HepG2 (cell line): ENCODE results near the gene MTRFR. TPM values are rescaled to one million over a fixed set of nuclear protein-coding genes. Genes with fewer than 3 reads are reported as not detected.

Experiments used
- ATF1 ChIP-seq: IDR thresholded peaks from 2 replicates; pipeline ENCODE4 v1.6.1; 2016; ENCODE audit warnings: mild to moderate bottlenecking, control low read depth
- BCL3 ChIP-seq: sonication (generic); formaldehyde crosslinking; IDR thresholded peaks from 2 replicates; pipeline ENCODE4 v1.5.1; 2020; ENCODE audit warnings: mild to moderate bottlenecking, missing genetic modification reagents, moderate library complexity
- CENPX ChIP-seq: sonication (generic); formaldehyde crosslinking; IDR thresholded peaks from 2 replicates; pipeline ENCODE4 v1.9.0; 2021; ENCODE audit warnings: mild to moderate bottlenecking, missing genetic modification reagents, moderate library complexity
- CREB1 ChIP-seq, 2 experiments: fragments of 450-650 bp in 1 of 2; IDR thresholded peaks; 2 replicates each; pipeline ENCODE4 v1.6.1; 2016 to 2017; ENCODE audit warnings: control low read depth in 1 of 2, mild to moderate bottlenecking in 1 of 2, missing compliant biosample characterization in 1 of 2, missing genetic modification characterization in 1 of 2
- HNRNPH1 ChIP-seq: fragments of 200-400 bp; formaldehyde crosslinking; optimal IDR thresholded peaks from 2 replicates; pipeline ENCODE3; 2017; ENCODE audit warnings: mild to moderate bottlenecking, low read depth, low read length
- HNRNPL ChIP-seq: fragments of 200-400 bp; formaldehyde crosslinking; IDR thresholded peaks from 2 replicates; pipeline ENCODE4 v1.6.1; 2017; ENCODE audit warnings: mild to moderate bottlenecking, low read depth, low read length
- JUN ChIP-seq: sonication (generic); formaldehyde crosslinking; IDR thresholded peaks from 2 replicates; pipeline ENCODE4 v1.4.0; 2020; ENCODE audit warnings: mild to moderate bottlenecking, missing genetic modification reagents
- MEF2D ChIP-seq: sonication (generic); formaldehyde crosslinking; IDR thresholded peaks from 2 replicates; pipeline ENCODE4 v1.5.1; 2020; ENCODE audit warnings: mild to moderate bottlenecking, missing genetic modification reagents
- NFE2 ChIP-seq: sonication (generic); formaldehyde crosslinking; IDR thresholded peaks from 2 replicates; pipeline ENCODE4 v1.4.0; 2020; ENCODE audit warnings: missing genetic modification reagents
- NFKBIZ ChIP-seq: IDR thresholded peaks from 2 replicates; pipeline ENCODE4 v1.6.1; 2018; ENCODE audit warnings: missing genetic modification reagents, missing compliant biosample characterization
- NONO ChIP-seq, 2 experiments: fragments of 450-650 bp in 1 of 2; sonication (generic) in 1 of 2; formaldehyde crosslinking in 1 of 2; IDR thresholded peaks in 1 of 2; conservative IDR thresholded peaks in 1 of 2; 2 replicates each; pipeline versions ENCODE4 v1.6.1 to v1.8.0; 2017 to 2022; ENCODE audit warnings: mild to moderate bottlenecking in 1 of 2, missing genetic modification reagents in 1 of 2, moderate library complexity in 1 of 2
- RBM39 ChIP-seq: fragments of 200-400 bp; formaldehyde crosslinking; IDR thresholded peaks from one replicate; pipeline ENCODE4 v1.6.1; 2018; ENCODE audit warnings: antibody characterized with exemption, mild to moderate bottlenecking, low read depth, low read length; ENCODE audit not compliant: poor library complexity, severe bottlenecking
- TCF12 ChIP-seq, 2 experiments: fragments of 450-650 bp in 1 of 2; sonication (generic) in 1 of 2; formaldehyde crosslinking in 1 of 2; IDR thresholded peaks; 2 replicates each; pipeline versions ENCODE4 v1.6.1 to v1.8.0; 2017 to 2022; ENCODE audit warnings: antibody characterized with exemption in 1 of 2, mild to moderate bottlenecking in 1 of 2, missing genetic modification reagents in 1 of 2, moderate library complexity in 1 of 2
- TCF7 ChIP-seq: sonication (generic); IDR thresholded peaks from 2 replicates; pipeline ENCODE4 v1.6.1; 2016; ENCODE audit warnings: antibody characterized with exemption, low read depth
- THRA ChIP-seq: sonication (generic); formaldehyde crosslinking; IDR thresholded peaks from 2 replicates; pipeline ENCODE4 v1.4.0; 2020; ENCODE audit warnings: missing genetic modification reagents, borderline replicate concordance
- ZBTB10 ChIP-seq: sonication (generic); formaldehyde crosslinking; IDR thresholded peaks from 2 replicates; pipeline ENCODE4 v1.4.0; 2020; ENCODE audit warnings: missing genetic modification reagents, borderline replicate concordance
- ZNF234 ChIP-seq: sonication (generic); formaldehyde crosslinking; conservative IDR thresholded peaks from 2 replicates; pipeline ENCODE4 v1.5.1; 2020; ENCODE audit warnings: mild to moderate bottlenecking, missing genetic modification reagents
- ZNF451 ChIP-seq: sonication (generic); formaldehyde crosslinking; IDR thresholded peaks from 2 replicates; pipeline ENCODE4 v1.5.0; 2020; ENCODE audit warnings: mild to moderate bottlenecking, missing genetic modification reagents
- ZNF614 ChIP-seq: IDR thresholded peaks from 2 replicates; pipeline ENCODE4 v1.6.1; 2018; ENCODE audit warnings: missing biosample characterization, missing genetic modification reagents, inconsistent platforms, borderline replicate concordance
- ZNF709 ChIP-seq: sonication (generic); formaldehyde crosslinking; IDR thresholded peaks from 2 replicates; pipeline ENCODE4 v1.5.0; 2020; ENCODE audit warnings: mild to moderate bottlenecking, missing genetic modification reagents
- ZNF761 ChIP-seq: sonication (generic); formaldehyde crosslinking; conservative IDR thresholded peaks from 2 replicates; pipeline ENCODE4 v1.4.0; 2020; ENCODE audit warnings: mild to moderate bottlenecking, missing genetic modification reagents
- ZSCAN29 ChIP-seq: sonication (generic); formaldehyde crosslinking; conservative IDR thresholded peaks from 2 replicates; pipeline ENCODE4 v1.4.0; 2020; ENCODE audit warnings: mild to moderate bottlenecking, missing genetic modification reagents
- polyA plus RNA-seq, 8 experiments: library from polyadenylated mRNA; depleted of rRNA in 3 of 8; stranded (reverse) in 7 of 8; unstranded in 1 of 8; fragments of >200 nt; fragmentation: Illumina TruSeq in 4 of 8; extraction: Trizol in 4 of 8; gene quantifications; 2 replicates each; pipeline versions ENCODE4 v1.2.1 to v1.2.3, GENCODE V29; 2011 to 2016; ENCODE audit warnings: low read depth in 4 of 8, missing spikeins in 1 of 8, mixed read lengths in 1 of 8; ENCODE audit not compliant: insufficient read depth in 1 of 8
- total RNA-seq, 5 experiments: library from RNA; depleted of rRNA; stranded (reverse); fragments of >200 nt; fragmentation: Illumina TruSeq; extraction: Trizol; gene quantifications; 2 replicates each; pipeline ENCODE4 v1.2.3, GENCODE V29; 2016; ENCODE audit warnings: low read depth in 1 of 5

Gene MTRFR
- total and polyA plus RNA-seq, 2 of the 13 experiments (the other 11 are each of a cell fraction or from before 2014, with no cell fraction given) = 7.1 to 9.9 TPM

- TF ChIP-seq ZBTB10 = no peak
- 0 out of 2 replicates have a peak, but pooled peaks have one; percentile 18 for TF ChIP-seq ZSCAN29 (CRISPR knock-in tag)
- TF ChIP-seq CENPX (CRISPR knock-in tag) = no peak
- no peak for TF ChIP-seq RBM39
- TF ChIP-seq BCL3 (CRISPR knock-in tag) = no peak
- TF ChIP-seq ZNF761 (CRISPR knock-in tag) = no peak
- TF ChIP-seq CREB1 (IDR thresholded peaks at IDR 0.05) = no peak
- TF ChIP-seq CREB1 (CRISPR knock-in tag; IDR thresholded peaks at IDR 0.05) = no peak
- TF ChIP-seq HNRNPH1 = no peak
- TF ChIP-seq NFE2 = no peak
- no peak for TF ChIP-seq TCF12 (IDR thresholded peaks at IDR 0.05)
- TF ChIP-seq TCF12 (CRISPR knock-in tag; IDR thresholded peaks at IDR 0.05) = no peak
- TF ChIP-seq THRA (CRISPR knock-in tag) = peak; percentile 23; the same call in 1 of the 2 replicates
- TF ChIP-seq MEF2D = no peak
- no peak for TF ChIP-seq ZNF614 (CRISPR knock-in tag)
- no peak for TF ChIP-seq JUN (CRISPR knock-in tag)
- TF ChIP-seq ATF1 (CRISPR knock-in tag) = no peak
- TF ChIP-seq ZNF709 (CRISPR knock-in tag) = no peak
- no peak for TF ChIP-seq ZNF234 (CRISPR knock-in tag)
- 0 out of 2 replicates have a peak, but pooled peaks have one; percentile 14 for TF ChIP-seq NFKBIZ (CRISPR knock-in tag)
- no peak for TF ChIP-seq ZNF451 (CRISPR knock-in tag)
- TF ChIP-seq NONO (IDR thresholded peaks at IDR 0.05) = no peak
- no peak for TF ChIP-seq NONO (CRISPR knock-in tag; conservative IDR thresholded peaks at IDR 0.05)
- TF ChIP-seq TCF7 = no peak
- TF ChIP-seq HNRNPL = no peak
Measured at GRCh38 chr12:123233505-123234308, 471 bp downstream of the MTRFR start (continued).
